ENCODE measurements around the gene RASIP1.
"Not testable (repeated sequence)": the region's sequence is repeated elsewhere in the genome, so short reads cannot be mapped to it uniquely, and the experiment has no call there.

RASIP1 gene

DNA sequence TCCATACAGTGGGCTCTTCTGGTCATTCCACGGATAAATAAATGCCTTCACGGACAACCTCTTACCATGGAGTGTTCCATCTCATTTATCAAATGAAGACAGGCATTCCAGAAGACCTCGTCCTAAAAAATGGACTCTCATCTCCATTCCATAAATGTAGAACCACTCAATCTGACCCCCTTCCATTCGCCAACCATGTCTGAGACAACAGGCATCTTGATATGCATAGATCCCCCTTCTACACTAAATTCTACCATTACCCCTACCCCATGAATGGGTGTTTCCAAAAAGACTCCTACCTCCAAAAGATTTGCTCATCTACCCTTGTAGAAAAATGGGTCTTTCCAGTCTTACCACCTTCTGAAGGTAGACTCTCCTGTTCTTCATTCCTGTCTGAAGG, 9.0 kb downstream of the RASIP1 start:
- no peak for DNase-seq (ENCODE audit: low read depth)

DNA sequence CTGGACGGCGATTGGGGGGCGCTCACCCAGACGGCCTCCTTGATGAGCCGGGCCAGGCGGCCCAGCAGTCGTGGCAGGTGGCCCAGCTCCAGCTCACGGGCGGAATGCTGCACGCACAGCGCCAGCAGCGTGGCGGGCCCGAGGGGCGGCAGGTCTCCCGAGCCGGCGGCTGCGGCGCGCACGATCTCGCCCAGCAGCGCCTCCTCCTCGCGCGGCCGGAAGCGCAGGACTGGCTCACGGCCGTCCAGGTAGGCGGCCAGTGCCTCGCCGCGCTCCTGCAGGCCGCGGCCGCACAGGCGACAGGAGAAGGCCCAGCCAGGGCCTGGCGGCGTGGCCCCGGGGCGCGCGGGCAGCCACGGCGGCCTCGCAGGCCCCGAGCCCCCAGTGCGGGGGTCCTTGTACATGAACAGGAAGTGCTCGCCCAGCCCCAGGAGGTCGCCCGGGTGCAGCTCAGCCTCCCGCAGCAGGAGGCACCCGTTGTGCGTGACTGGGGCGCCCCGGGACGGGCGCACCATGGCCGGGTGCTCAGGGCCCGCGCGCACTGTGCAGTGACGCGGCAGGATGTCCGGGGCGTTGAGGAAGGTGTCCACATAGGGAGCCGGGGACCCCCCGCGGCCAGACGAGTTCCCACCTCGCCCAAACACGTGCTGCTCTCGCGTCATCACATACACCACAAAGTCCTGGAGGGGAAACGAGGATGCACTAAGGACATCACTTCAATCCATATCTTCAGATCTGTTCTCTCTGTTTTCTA, 11.3 kb downstream of the RASIP1 start:
- no peak for DNase-seq (ENCODE audit: low read depth)

DNA sequence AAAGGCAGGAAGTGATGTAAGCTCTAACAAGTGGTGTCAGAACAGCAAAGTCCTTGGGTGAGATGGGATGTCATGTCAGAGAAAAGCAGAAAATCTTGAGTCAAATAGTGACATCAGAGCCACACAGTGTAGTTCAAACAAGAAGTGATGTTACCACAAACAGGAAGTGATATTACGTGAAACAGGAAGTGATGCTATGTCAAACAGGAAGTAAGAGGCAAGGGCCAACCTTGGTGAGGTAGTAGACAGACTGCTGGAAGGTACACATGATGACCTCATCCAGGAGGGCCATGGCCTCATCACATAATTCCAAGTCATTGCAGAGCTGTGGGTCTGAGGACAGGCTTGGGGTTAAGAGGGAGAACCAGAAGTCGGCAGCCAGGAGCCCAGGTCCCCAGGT, 13.9 kb downstream of the RASIP1 start:
- DNase-seq (ENCODE audit: low read depth): no peak

DNA sequence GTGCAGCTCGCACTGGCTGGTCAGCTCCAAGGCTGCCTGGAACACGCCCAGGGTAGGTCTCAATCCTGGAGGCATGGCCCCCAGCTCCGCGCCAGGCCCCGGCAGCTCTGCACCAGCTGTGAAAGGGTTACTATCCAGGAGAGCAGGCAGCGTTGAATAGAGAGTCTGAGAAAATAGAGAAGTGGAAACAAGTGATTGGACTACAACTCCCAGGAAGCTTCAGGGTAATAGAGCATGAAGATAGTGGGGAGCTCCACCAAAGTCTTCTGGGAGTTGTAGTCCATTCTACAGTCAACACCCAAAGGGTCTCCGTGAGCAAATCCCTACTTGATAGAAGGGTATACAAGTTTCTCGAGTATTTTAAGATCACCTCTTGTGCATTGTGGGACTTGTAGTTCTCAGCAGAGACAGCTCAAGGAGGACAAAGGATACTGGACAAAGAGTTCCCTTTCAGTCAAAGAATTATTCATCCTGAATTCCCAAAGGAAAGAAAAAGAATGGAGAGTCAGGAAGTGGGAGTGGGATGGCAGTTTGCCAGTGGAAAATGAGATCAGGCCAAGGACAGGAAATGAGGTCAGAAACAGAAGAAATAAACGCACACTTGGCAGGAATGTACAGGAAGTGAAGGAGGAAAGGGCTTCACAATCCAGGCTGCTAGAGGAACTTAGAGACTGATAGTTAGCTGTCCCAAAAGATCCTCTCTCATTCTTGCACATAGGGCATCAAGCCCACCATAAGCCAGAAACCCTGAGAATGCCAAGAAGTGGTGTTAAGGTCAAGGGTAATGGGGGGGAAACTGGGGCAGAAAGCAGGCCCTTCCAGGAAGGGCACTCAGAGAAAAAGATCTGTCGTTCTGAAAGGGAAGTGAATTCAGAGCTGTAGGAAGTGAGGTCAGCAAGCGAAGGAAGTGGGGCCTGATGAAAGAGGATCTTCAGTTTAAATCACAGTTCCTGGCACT, 15.3 kb downstream of the RASIP1 start:
- no peak for DNase-seq (ENCODE audit: low read depth)

DNA sequence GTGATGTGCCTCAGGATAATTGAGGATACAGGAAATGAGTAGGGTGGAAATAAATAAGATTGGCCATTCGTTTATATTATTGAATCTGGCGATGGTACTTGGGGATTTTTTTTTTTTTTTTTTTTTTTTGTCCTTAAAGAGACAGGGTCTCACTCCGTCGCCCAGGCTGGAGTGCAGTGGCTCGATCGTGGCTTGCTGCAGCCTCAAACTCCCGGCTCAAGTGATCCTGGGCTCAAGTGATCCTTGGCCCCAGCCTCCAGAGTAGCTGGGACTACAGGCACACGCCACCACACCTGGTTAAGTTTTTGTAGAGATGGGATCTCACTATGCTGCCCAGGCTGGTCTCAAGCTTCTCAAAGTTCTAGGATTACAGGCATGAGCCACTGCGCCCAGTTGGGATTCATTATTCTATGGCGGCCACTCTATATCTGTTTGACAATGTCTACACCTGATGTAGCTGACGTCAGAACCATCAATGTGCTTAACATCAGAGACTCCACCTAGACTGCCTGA, 18.2 kb downstream of the RASIP1 start:
- DNase-seq (ENCODE audit: low read depth): no peak

DNA sequence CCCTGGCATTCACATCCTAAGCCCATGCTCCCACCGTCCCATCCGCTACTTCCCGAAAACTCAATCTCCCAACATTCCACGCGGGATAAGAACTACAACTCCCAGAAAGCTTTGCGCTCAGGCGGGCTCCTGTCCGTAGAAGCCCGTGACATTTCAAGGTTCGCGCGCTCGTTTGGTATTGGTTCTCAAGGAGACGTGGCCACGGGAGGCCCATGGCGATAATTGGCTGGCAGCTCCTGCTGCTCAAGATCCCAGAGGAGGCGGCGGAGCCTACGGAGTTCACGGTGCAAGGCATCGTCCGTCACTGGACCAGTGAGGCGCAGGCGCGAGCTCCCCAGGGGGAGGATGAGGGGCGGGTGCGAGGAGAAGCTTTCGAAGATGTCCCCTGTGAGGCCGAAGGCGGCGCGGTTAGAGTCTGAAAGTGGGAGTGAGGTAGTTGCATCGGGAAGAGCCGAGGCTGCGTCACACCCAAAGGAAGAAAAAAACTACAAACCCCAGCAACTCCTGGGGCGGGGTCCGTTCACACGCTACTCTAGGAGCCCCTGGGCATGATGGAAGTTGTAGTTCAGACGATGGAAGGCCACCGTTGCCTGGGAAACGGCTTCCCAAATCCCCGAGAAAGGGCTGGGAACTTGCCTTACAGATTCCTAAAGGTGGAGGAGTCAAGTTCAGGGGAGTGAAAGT, 19.7 kb downstream of the RASIP1 start:
- DNase-seq (ENCODE audit: low read depth): peak; percentile 82

DNA sequence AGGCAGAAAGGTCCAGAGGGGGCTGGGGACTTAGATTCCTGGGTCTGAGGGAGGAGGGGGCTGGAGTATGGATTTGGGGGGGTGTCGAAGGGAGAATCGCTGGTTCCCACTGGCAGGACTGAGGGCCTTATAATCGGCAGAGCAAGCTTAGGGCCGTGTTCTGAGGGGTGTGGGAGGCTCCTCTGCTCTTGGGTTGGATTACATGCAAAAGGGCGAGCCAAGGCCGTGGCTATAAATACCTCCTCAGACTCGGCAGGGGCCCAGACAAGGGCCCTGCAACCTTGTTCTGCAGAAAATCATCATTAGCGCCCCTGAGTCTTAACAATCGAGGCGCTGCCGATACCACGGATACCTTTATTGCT, 20.2 kb downstream of the RASIP1 start:
- DNase-seq (ENCODE audit: low read depth): no peak

DNA sequence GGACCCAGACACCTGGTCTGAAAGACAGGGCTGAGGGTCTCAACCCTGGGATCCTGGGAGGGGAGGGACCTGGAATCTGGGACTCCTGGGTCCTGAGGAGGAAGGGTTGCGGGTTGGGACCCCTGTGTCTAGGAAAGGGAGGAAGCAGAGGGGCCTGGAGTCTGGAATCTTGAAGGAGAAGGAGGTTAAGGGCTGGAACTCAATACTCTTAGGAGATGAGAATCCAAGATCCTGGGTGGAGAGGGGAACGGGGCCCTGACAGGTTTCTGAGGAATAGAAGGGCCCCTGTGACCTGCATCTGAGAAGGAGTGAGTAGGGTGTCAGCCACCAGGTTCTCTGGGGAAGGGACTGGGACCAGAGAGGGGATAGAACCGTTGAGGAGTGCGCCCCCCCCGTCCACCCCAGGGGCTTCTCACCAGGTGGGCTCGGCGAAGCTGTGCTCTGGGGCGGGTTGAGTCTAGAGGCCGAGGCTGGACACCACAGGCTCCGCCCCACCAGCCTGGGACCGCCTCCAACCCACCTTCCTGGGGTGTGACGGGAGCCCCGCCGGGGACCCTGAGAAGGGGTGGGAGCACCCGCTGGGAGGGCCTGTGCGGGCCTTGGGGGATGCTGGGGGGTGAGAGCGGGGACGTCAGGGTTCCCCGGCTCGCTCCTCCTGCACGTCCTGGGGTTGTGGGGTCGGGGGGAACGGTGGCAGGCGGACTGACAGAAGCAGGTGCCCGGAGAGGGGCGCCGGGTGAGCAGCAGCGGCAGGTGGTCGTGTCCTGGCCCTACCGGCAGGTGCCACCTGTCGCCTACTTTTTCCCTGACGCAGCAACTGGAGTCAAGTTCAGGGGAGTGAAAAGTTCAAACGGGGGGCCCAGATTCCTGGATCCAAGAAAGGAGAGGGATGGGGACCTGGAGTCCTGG, 20.9 kb downstream of the RASIP1 start, which contains the start of gene MAMSTR:
MAMSTR (minus strand) TSS at position 463 of the 909 bp plus-strand sequence. CDS start 694 bp downstream, outside the sequence.
- DNase-seq (ENCODE audit: low read depth): no peak

DNA sequence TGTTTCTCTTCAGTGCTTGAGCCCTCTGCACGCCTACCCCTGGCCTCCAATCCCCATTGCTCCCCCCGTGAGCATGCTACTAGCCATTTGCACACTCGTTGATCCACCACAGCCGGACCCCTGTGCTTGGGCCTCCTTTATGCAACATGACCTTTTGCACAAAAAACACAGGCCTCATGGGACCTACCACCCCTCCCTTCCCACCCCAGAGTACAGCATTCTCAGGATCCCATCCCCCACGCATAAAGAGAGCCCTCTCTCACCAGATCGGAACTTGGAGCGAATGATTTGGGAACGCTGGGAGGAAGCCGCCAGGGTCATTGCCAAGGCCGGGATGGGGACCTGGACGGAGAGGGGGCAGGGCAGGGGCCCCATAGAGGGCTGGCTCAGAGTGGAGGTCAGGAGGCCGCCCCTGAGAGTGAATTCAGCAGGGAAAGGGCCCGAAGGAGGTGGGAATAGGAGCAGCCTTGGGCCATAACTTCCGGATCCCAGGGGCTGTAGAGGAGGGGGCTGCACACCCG, 21.6 kb downstream of the RASIP1 start:
- DNase-seq (ENCODE audit: low read depth): no peak

DNA sequence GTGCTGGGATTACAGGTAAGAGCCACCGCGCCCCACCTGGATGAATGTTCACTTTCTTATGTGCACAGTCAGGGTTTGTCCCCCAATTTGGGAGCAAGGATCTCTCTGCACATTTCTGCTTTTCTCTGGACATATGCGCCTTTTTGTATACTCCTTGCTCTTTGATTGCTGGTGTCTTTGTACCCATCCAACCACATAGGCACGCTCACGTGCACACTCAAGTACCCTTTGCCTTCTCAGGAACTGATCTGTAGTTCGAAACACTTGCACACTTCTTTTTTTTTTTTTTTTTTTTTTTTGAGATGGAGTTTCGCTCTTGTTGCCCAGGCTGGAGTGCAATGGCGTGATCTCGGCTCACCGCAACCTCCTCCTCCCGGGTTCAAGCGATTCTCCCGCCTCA, 22.3 kb downstream of the RASIP1 start:
- not testable (repeated sequence) for DNase-seq (ENCODE audit: low read depth)

DNA sequence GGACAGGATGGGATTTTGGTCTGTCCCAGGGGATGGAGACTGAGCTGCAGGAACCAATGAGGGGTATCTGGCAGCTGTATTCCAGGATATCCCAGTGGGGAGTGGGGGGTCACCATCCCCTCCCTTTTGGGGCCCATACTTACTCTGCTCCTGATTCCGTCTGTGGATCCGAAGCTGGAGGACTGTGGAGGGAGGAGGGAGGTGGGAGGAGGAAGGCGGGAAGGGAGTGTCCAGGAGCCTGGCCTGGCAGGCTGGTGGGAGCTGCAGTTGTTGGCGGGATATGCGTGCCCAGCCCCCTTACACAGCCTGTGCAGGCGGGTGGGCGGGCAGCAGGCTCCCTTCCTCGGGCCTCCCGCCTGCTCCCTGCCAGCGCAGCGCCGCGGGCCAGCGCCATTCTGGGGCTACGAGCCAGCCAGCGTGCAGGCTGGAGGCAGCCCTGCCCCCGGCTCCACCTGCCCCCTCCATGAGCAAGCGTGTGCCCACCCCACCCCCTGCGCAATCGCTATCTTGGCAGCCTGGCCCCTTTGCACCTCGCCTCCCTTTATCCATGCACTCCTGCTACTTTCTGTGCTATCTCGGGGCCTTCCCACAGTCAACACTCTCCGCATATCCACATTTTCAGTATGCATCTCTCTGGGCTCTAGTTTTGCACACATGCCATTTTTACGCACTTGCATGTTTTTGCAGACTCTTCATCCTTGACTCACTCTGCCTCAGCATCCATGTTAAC, 23.7 kb downstream of the RASIP1 start:
- DNase-seq (ENCODE audit: low read depth): no peak

DNA sequence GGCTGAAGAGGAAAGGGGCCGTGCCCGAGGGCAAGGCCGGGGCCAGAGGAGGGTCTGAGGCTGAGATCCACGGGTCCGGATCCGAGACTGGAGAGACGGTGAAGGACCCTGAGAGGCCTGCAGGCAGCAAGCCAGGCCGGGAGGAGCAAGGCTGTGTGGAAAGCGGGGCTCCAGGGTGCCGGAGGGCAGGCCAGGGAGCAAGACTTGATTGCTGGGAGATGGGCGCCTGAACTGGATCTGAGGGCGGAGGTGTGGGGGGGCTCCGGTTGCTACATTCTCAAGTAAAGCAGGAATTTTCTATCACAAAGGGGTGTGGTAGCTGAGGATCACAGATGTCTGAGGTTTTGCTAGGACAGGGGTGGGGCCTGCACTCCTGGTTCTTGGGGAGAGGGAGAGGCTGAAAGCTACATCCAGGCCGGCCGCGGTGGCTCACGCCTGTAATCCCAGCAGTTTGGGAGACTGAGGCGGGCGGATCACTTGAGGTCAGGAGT, 24.7 kb downstream of the RASIP1 start:
- no peak for DNase-seq (ENCODE audit: low read depth)

DNA sequence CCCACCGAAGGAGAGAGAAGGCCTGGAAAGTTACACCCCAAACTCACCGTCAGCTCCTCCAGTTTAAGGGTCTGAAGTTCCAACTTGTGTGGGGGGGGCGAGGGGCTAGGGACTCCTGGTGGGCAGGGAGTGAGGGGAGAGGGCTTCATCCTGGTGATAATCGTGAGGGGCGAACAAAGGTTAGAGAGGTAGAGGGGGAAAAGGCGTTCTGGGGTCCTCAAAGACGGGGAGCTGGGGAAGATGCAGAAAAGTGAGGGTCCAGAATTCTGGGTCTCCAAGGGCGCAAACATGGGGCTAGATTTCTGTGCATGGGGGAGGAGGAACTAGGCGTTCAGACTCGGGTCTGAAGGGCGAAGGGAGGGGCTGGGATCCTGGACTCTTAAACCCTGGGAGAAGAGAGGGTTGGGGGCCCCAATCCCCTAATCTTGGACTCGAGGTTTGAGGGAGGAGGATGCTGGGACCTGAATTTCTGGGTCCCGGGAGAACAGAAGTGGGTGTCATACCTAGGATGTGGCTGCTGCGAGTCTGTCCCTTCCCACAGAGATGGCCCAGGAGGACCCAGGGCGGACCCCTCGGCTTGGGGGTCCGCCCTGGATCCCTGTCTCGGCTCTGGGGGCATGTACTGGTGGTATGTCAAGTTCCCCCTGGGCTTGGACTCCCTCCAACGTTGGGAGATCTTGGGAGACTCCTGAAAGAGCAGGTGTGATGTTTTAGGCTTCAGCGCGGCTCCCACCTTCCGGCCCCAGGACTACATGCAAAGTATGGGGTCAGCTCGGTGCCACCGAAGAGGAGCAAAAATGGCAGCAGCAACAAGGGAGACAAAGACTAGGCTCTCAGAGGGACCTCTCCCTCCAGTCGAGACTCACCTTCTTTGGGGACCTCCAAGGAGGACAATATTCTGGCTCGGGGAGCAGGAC, 25.4 kb downstream of the RASIP1 start:
- DNase-seq (ENCODE audit: low read depth): no peak

DNA sequence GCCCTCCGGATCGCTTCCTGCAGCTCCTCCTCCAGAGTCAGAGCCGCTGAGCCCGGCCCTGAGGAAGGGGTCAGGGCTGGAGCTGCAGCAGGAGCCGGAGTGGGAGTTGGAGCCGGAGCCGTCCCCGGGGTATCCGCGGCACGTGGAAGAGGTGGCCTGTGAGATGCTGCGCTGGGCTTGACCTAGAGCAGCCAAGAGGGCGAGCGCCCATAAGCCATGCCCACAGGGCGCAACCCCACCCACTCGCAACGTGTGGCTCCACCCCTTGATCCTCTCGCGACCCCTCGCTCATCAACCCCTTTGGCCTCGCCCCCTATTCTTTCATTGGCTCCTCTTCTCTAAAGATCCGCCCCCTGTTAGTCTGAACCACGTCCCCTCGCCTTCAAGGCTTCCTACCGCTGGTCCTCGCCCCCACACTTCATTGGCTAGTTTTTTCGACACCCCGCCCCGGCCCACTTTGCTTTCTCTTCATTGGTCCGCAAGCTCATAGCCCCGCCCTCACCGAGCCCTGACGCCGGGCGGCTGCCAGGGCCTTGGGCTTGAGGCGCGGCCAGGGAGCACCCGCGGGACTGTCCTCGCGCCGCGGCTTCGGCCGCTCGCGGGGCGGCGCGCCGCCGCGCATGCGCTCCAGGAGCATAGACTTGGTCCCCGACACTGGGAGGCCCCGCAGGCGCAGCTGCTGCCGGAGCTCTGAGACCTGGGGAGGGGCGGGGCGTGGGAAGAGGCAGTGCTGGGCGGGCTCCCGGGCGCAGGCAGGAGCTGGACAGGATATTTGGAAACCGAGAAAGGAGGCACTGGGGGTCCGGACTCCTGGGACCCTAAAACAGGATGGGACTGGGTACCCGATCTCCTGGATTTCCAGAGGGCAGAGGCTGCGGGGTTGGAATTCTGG, 26.3 kb downstream of the RASIP1 start:
- DNase-seq (ENCODE audit: low read depth): peak; percentile 92

DNA sequence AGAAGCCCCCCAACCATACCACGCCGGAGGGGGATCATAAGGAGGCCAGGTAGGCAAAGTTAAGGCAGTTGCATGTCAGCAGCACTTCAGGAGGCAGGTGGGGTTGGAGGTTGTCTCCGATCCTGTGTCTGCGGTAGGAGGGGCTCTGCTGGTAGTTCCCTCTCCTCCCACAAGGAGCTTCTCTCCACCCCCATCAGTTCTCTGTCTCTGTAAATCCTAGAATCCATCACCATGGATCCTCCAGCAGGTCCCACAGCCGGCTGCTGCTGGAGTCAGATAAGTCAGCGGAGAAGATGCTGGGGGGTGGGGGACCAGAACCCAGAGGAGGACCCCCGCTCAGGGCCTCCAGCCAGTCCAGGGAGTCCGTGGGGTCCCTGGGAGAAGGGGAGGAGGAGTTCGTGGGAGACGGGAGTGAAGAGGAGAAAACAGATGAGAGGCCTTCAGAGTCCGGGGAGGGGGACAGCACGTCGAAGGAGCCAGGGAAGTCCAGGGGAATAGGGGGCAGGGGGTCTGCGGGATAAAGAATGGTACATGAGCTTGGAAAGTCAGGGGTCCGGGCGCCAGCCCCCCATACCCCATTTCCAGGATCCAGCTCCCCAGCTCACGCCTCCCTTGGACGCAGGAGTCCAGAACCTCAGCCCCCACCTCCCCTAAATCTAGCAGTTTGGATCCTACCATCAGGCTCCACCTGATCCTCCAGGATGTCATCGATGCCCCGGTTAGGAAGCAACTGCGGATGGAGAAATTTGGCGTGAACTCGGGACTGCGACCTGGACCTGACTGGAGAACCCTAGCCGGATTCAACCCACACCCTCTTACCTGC, 27.2 kb downstream of the RASIP1 start:
- no peak for DNase-seq (ENCODE audit: low read depth)

DNA sequence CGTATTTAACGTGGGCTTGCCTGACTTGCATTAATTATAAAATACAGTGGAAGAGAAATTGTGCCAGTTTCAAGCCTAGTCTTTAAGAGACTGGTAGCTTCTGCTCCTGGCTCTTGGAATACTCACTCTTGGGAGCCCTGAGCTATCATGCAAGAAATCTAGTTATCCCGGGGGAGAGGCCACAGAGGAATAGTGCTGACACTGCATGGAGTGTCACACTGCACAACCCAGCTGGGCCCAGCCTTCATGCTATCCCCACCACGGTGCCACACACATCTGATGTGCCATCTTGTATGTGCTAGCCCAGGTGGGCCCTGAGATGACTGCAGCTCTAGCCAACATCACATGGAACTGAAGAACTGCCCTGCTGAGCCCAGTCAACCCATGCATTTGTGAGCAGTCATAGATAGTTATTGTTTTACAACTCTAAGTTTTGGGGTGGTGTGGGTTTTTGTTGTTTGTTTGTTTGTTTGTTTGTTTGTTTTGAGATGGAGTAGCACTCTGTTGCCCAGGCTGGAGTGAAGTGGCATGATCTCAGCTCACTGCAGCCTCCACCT, 29.2 kb downstream of the RASIP1 start:
- no peak for DNase-seq (ENCODE audit: low read depth)

DNA sequence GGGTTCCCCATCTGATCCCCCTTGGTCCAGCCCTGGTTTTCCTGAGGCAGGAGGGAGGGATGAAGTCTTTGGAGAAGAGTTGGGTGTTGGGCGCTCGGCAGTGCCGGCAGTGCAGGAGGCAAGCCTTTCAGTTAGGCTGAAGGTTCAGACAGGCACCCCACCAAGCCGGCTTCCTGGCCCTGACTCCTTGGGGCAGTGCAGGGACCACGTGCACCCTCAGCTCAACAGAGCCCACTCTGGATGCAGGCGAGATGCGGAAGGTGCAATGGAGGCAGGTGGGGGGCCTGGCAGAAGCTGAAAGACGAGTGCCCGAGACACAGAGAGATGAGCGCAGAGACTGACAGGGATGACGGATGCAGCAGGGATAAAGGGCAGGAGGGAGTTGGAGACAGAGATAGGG, 31.9 kb downstream of the RASIP1 start:
- DNase-seq (ENCODE audit: low read depth): no peak
